Activated naive CD4-positive, alpha-beta T cell treated with anti-CD3 and anti-CD28 coated beads, Interleukin-2, amount 50 U/mL, for 72 hours (primary cell): ENCODE data around the gene FBXL4. TPM values are rescaled to one million over a fixed set of nuclear protein-coding genes. Genes with fewer than 3 reads are reported as not detected.

Source experiments
- ATAC-seq, 2 donors: fragments of 150-1000 bp; cut with Tn5 transposase; 2 replicates each; pipeline ENCODE4 v1.10.0; 2021; ENCODE audit warnings: mild to moderate bottlenecking in 2 of 2, moderate library complexity in 2 of 2
- DNase-seq, 2 donors: peaks; one replicate each; pipeline ENCODE4 v3.0.0; 2021 to 2022; ENCODE audit warnings: low spot score in 2 of 2
- H3K27ac Mint-ChIP-seq, 2 donors: one replicate each; pipeline ENCODE4 v1.8.0; 2022; ENCODE audit warnings: mild to moderate bottlenecking in 2 of 2, mixed read lengths in 2 of 2
- H3K36me3 Mint-ChIP-seq, 2 donors: one replicate each; pipeline ENCODE4 v1.8.0; 2022; ENCODE audit warnings: mixed read lengths in 2 of 2
- H3K9me3 Mint-ChIP-seq, 2 donors: one replicate each; pipeline ENCODE4 v1.8.0; 2022; ENCODE audit warnings: mixed read lengths in 2 of 2
- total RNA-seq, 2 donors: library from RNA; stranded (reverse); gene quantifications; one replicate each; pipeline ENCODE4 v1.2.3, GENCODE V29; 2022

Gene FBXL4
- 10 to 100 TPM; 12.9 to 15.0 TPM for total RNA-seq

DNA sequence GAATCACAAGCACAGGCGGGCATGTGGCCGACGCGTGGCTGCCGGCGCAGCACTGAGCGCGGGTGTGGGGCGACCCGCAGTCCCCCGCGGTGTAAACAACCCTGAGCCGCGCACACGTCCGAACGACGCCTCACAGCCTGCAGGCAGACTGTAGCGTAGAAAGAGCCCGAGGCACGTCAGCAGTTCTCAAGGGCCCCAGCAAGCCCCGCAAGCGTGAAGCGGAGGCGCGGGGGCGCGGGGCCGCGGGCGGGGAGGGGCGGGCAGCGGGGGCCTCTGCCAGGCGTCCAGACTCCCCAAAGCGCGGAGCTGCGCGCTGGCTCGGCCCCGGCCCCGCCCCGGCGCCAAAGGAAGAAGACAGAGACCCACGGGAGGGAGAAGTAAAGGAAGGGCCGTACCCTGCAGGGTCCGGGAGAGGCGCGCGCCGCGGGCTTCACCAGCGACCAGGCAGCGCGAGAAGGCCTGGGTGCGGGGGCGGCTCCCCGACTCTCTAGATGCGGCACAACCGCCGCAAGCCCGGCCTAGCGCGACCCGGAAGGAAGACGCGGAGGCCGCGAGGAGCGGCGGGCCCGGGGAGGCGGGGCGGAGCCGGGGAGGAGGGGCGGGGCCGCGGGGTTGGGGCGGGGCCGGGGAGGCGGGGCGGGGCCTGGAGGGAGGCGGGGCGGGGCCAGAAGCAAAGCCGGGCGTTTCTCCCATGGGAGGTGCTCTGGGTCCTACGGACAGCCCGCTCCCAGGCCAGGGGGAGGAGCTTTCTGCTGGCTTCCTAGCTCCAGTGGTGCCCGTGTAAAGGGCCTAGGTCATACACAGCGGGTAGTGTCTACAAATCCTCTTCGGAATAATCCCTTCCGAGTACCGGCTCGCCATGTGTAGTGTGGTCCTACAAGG lies at the start of gene FBXL4:
FBXL4 (minus strand) TSS at position 536 of the 882 bp plus-strand sequence. CDS start 20,958 bp downstream, outside the sequence.
- peak within 1 kb of the TSS; percentile 96 to 97 for H3K27ac Mint-ChIP-seq

GRCh38 chr6:98995116-98995515 lies 47.4 kb upstream of the FBXL4 start:
- ATAC-seq (no peak), DNase-seq (no peak)
- Mint-ChIP-seq H3K9me3 (no peaks in the 10 kb centered on the region), H3K27ac (no peak overlapping the region), H3K36me3 (no peaks in the 10 kb centered on the region)

More for the DNA sequence above, at the start of gene FBXL4:
- ATAC-seq (peak; percentile 90), DNase-seq (peak; percentile 80 to 88)
- peaks cover 0 to 8% of the 10 kb centered on the region in 2 donors for H3K9me3 Mint-ChIP-seq
- peaks cover 11 to 16% of the 10 kb centered on the region in 2 donors for H3K36me3 Mint-ChIP-seq

GRCh38 chr6:98992535-98992934 lies 44.8 kb upstream of the FBXL4 start:
- DNase-seq (no peak), ATAC-seq (no peak)
- H3K27ac Mint-ChIP-seq, result no peak overlapping the region
- H3K36me3 Mint-ChIP-seq, result no peaks in the 10 kb centered on the region
- H3K9me3 Mint-ChIP-seq, result no peaks in the 10 kb centered on the region

DNA sequence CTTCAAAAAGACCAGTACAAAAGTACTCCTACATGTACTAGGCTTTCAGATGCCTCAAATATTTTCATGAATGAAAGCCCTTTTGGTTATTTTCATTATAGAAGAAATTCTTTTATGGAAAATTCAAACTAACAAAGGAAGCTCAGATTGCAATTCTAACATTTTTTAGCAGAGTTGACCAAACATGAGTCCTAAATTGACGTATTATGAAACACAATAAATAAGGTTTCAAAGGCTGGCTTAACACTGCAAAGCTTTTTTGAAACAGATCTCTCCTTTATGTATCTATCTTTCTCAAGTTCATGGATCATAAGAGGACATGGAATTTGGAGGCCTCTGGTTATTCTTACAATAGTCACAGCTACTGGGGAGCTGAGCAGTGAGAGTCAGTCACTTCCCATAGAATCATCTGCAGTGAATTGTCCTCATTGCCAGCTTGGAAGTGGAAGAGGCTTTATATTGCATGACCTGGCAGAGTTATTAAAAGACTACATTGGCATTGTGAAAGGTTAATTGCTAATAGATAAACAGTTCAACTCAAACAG lies 38.4 kb upstream of the FBXL4 start:
- ATAC-seq, result no peak
- Mint-ChIP-seq H3K36me3 (no peaks in the 10 kb centered on the region), H3K9me3 (no peaks in the 10 kb centered on the region), H3K27ac (no peak overlapping the region)
- no peak for DNase-seq

DNA sequence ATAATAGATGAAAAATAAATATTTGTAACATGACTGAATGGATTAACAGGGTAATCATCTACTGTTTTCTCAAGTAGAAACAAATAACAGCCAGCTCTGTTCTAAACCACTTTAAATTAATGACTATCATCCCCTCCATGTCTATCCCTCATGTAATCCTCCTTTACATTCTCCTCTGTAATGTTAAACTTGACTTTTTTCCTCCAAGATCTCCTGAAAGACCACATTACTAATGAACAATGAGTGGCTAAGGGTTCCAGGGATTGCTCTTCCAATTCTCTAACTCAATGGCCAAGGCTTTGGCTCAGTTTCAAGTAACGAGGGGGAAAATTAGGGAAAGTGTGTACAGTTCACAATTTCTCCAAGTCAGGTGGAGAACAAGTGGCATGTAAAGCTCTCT lies 37.6 kb upstream of the FBXL4 start:
- no peak for ATAC-seq
- no peaks in the 10 kb centered on the region for H3K36me3 Mint-ChIP-seq
- no peaks in the 10 kb centered on the region for H3K9me3 Mint-ChIP-seq
- DNase-seq, result no peak
- no peak overlapping the region for H3K27ac Mint-ChIP-seq

- Mint-ChIP-seq H3K36me3 (no peaks in the 10 kb centered on the region), H3K9me3 (no peaks in the 10 kb centered on the region), H3K27ac (no peak overlapping the region)
- ATAC-seq, result no peak
- DNase-seq, result no peak
Observed at GRCh38 chr6:98984121-98984520, 36.4 kb upstream of the FBXL4 start.

GRCh38 chr6:98981473-98981872 lies 33.7 kb upstream of the FBXL4 start:
- H3K36me3 Mint-ChIP-seq, result no peaks in the 10 kb centered on the region
- ATAC-seq, result no peak
- no peaks in the 10 kb centered on the region for H3K9me3 Mint-ChIP-seq

GRCh38 chr6:98980819-98981218 lies 33.1 kb upstream of the FBXL4 start:
- H3K9me3 Mint-ChIP-seq, result no peaks in the 10 kb centered on the region
- H3K27ac Mint-ChIP-seq, result no peak overlapping the region
- H3K36me3 Mint-ChIP-seq, result no peaks in the 10 kb centered on the region
- DNase-seq, result no peak
- ATAC-seq, result no peak

More at GRCh38 chr6:98981473-98981872, 33.7 kb upstream of the FBXL4 start:
- no peak overlapping the region for H3K27ac Mint-ChIP-seq
- DNase-seq, result no peak

- Mint-ChIP-seq H3K36me3 (no peaks in the 10 kb centered on the region), H3K27ac (no peak overlapping the region), H3K9me3 (no peaks in the 10 kb centered on the region)
- DNase-seq (no peak), ATAC-seq (no peak)
Observed at GRCh38 chr6:98977671-98978292, 30.0 kb upstream of the FBXL4 start.

- no peak overlapping the region for H3K27ac Mint-ChIP-seq
- DNase-seq, result no peak
- ATAC-seq, result no peak
- no peaks in the 10 kb centered on the region for H3K36me3 Mint-ChIP-seq
- H3K9me3 Mint-ChIP-seq, result no peaks in the 10 kb centered on the region
Observed at GRCh38 chr6:98976674-98977385, 29.1 kb upstream of the FBXL4 start.

- Mint-ChIP-seq H3K36me3 (no peaks in the 10 kb centered on the region), H3K9me3 (no peaks in the 10 kb centered on the region), H3K27ac (no peak overlapping the region)
- ATAC-seq, result no peak
- no peak for DNase-seq
Observed at GRCh38 chr6:98975421-98975820, 27.7 kb upstream of the FBXL4 start.

GRCh38 chr6:98974309-98974708 lies 26.6 kb upstream of the FBXL4 start:
- ATAC-seq, result no peak
- Mint-ChIP-seq H3K9me3 (no peaks in the 10 kb centered on the region), H3K27ac (no peak overlapping the region), H3K36me3 (no peaks in the 10 kb centered on the region)
- DNase-seq, result no peak

- no peak overlapping the region for H3K27ac Mint-ChIP-seq
- no peak for ATAC-seq
- H3K9me3 Mint-ChIP-seq, result no peaks in the 10 kb centered on the region
- no peaks in the 10 kb centered on the region for H3K36me3 Mint-ChIP-seq
- DNase-seq, result no peak
Observed at GRCh38 chr6:98973571-98973970, 25.8 kb upstream of the FBXL4 start.

DNA sequence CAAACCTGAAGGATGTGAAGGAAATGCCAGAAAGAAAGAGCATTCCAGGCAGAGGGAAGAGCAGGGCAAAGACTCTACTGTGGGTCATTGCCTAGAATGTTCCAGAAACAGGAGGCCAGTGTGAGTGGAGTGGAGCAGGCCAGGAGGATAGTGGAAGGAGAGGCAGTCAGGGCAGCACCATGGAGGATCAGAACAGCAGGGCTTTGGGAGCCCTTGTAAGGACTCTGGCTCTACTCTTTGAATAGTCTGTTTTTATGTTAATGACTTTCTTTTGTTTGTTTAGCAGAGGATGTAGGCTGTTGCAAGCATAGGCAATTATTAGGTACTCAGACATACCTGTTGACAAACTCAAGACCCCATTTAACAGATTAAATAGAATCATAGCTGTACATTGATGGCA lies 23.6 kb upstream of the FBXL4 start:
- H3K9me3 Mint-ChIP-seq, result no peaks in the 10 kb centered on the region
- no peak for DNase-seq
- ATAC-seq, result no peak
- H3K27ac Mint-ChIP-seq, result no peak overlapping the region
- H3K36me3 Mint-ChIP-seq, result no peaks in the 10 kb centered on the region

DNA sequence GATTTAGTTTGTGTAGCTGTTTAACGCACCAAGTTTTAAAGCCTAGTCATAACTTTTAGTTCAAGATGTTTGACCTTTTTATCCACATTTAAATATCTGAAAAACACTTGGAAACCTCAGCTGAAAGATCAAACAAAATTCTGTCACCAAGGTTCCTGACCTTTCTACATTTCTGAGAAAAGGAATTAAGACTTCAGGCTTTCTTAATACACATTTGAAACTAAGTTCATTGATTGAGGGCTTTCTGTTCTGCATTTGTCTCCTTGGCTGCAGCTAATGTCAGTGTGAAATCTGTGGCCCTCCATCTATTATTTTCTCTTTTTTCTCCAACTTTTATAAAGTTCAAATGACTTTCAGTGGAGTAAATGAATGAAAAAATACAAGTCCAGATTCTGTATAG lies 22.7 kb upstream of the FBXL4 start:
- no peak for ATAC-seq
- DNase-seq, result no peak
- Mint-ChIP-seq H3K36me3 (no peaks in the 10 kb centered on the region), H3K9me3 (no peaks in the 10 kb centered on the region), H3K27ac (no peak overlapping the region)

DNA sequence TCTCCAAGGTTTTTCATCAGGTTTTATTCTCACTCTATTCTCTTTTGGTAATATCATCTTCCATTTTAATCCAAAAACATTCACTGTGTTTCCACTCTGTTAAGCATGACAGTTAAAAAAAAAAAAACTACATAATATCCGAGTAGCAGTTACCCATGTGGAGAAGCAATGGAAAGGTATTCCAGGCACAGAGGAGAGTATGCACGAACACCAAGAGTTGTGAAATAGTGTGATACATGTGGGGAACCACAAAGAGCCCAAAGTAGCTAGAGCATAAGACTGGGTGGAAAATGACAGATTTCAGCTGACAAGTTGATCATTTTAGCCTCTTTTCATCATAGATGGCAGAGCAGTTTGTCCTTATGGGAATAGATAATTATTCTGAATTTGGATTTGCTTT lies 19.9 kb upstream of the FBXL4 start:
- no peak for ATAC-seq

DNA sequence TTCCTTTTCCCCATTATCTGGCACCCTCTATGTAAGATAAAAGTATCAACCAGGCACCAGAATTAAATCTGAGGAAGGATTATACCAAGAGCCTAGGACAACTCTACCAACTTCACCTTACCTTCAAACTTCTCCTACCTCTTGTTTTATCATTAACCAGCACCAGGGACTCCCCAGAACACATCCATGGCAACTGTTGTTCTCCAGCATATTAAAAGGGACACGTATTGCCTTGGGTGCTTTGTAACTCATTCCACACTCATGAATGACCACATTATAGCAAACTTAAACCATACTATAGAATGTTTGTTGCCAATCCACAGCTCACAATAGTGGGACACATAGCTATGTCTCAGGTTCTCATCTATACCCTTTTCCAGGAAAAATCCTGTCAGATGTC lies 11.9 kb upstream of the FBXL4 start:
- no peak for DNase-seq
- no peak for ATAC-seq
- Mint-ChIP-seq H3K36me3 (no peaks in the 10 kb centered on the region), H3K27ac (no peak overlapping the region), H3K9me3 (no peaks in the 10 kb centered on the region)

More for the DNA sequence above, 19.9 kb upstream of the FBXL4 start:
- Mint-ChIP-seq H3K36me3 (no peaks in the 10 kb centered on the region), H3K9me3 (no peaks in the 10 kb centered on the region), H3K27ac (no peak overlapping the region)
- DNase-seq, result no peak
